Uterine smooth muscle cell (primary cell): ENCODE measurements around the gene MPDZ. TPM values are rescaled to one million over a fixed set of nuclear protein-coding genes. Genes with fewer than 3 reads are reported as not detected.

Source experiments
- total RNA-seq: library from RNA; depleted of rRNA; stranded (reverse); fragments of >200 nt; gene quantifications from 2 replicates; pipeline ENCODE4 v1.2.3, GENCODE V29; 2014

MPDZ gene, protein sequence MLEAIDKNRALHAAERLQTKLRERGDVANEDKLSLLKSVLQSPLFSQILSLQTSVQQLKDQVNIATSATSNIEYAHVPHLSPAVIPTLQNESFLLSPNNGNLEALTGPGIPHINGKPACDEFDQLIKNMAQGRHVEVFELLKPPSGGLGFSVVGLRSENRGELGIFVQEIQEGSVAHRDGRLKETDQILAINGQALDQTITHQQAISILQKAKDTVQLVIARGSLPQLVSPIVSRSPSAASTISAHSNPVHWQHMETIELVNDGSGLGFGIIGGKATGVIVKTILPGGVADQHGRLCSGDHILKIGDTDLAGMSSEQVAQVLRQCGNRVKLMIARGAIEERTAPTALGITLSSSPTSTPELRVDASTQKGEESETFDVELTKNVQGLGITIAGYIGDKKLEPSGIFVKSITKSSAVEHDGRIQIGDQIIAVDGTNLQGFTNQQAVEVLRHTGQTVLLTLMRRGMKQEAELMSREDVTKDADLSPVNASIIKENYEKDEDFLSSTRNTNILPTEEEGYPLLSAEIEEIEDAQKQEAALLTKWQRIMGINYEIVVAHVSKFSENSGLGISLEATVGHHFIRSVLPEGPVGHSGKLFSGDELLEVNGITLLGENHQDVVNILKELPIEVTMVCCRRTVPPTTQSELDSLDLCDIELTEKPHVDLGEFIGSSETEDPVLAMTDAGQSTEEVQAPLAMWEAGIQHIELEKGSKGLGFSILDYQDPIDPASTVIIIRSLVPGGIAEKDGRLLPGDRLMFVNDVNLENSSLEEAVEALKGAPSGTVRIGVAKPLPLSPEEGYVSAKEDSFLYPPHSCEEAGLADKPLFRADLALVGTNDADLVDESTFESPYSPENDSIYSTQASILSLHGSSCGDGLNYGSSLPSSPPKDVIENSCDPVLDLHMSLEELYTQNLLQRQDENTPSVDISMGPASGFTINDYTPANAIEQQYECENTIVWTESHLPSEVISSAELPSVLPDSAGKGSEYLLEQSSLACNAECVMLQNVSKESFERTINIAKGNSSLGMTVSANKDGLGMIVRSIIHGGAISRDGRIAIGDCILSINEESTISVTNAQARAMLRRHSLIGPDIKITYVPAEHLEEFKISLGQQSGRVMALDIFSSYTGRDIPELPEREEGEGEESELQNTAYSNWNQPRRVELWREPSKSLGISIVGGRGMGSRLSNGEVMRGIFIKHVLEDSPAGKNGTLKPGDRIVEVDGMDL (N-terminal part only)
- total RNA-seq = 50.7 and 73.9 TPM in 2 replicates

DNA sequence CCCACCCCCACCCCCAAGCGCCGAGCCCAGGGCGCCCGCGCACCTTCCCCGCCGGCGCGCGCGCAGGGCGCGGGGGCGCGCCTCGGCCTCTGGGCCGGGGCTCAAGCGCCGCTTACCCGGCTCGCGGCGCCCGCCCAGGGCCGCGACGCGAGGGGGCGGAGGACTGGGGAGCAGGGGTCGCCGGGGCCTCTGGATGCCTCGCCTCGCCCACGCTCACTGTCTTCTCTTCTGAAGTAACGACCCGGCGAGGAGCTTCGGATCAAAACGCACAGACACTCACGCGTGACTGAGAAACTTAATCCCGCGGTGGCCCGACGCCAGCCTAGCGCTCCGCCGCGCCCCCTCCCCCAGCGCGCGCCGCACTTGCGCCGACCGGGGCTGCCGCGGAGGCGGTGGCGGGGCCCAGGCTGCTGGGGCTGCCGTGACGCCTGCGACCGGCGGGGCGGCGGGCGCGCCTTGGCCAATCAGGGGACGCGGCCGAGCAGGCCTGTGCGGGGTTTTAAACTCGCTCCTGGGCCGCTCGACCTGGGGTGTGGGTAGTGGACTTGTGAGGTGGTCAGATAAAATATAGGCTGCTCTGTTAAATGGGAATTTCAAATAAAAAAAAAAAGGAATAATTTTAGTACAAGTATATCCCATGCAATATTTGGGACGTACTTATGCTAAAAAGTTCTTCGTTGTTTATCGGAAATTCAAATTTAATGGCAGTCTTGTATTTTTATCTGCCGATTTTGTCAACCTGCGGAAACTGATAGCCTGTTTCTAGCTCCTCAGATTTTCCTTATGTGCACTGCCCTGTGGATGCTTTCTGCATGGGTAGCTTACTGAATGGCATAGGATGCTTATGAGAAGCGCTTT, at the start of gene MPDZ:
MPDZ (minus strand) TSS at position 409 of the 858 bp plus-strand sequence. CDS start 29,377 bp downstream, outside the sequence.

